ENCODE measurements around the gene LINGO3. TPM values are rescaled to one million over a fixed set of nuclear protein-coding genes. Genes with fewer than 3 reads are reported as not detected.

The LINGO3 gene
- total and polyA plus RNA-seq, 2 of the 8 experiments (the other 6 are each of a cell fraction or from before 2014, with no cell fraction given), result 0.59 TPM; not detected in 1

DNA sequence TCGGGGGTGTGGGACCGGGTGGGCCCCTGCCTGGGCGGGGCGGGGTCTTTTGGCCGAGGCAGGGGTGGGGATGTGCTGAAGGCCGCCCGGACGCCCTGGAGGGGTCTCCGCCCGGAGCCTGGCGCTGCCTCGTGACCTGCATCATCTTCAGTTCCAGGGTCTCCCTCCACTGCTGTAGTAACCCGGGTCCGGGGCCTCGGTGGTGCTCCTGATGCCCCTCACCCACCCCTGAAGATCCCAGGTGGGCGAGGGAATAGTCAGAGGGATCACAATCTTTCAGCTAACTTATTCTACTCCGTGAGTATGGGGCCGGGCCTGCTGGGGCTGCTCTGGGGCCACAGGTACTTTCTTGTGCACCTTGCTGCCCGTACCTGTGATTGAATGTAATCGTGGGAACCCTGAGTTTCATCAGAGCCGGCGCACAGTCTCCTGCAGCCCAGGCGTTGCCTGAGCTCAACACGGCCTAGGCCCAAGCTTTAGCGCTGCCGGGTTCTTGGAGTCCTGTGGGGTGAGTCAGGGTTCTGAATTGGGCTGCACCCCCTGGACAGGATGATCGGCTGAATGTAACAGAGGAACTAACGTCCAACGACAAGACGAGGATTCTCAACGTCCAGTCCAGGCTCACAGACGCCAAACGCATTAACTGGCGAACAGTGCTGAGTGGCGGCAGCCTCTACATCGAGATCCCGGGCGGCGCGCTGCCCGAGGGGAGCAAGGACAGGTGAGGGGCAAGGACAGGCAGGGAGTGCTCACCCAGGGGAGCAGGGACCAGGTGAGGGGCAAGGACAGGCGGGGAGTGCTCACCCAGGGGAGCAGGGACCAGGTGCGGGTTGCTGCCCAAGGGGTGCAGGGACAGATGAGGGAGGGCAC lies 36.5 kb downstream of the LINGO3 start:
- peaks cover 5% of the 10 kb centered on the region; the same call in 1 of the 2 replicates for H3K23me2 ChIP-seq (ENCODE audit: low read depth, low read length)
- H4K5ac ChIP-seq (ENCODE audit: insufficient read length, low read depth, low read length), result no peak overlapping the region
- DNase-seq (ENCODE audit: low read depth in 1 of 2, low spot score in 2 of 2), result no peak
- peaks cover 0 to 18% (median 7%) of the 10 kb centered on the region in 4 experiments; a peak in 5 of 7 replicates for H3K4me1 ChIP-seq (replicated peaks in 1 of 4; ENCODE audit: control insufficient read depth in 3 of 4, insufficient read depth in 4 of 4, low read length in 3 of 4)
- peak overlapping the region; percentile 65 to 73 for H3K4me2 ChIP-seq (ENCODE audit: insufficient read depth in 1 of 2, low read depth in 2 of 2, low read length in 2 of 2)
- H3K14ac ChIP-seq (ENCODE audit: insufficient read length), result no peak overlapping the region
- FAIRE-seq, result no peak
- no peak overlapping the region for H3K23ac ChIP-seq (ENCODE audit: insufficient read length)
- H3K27ac ChIP-seq (ENCODE audit: low read depth, low read length), result no peak overlapping the region
- H2BK15ac ChIP-seq (ENCODE audit: low read length), result no peak overlapping the region
- CTCF ChIA-PET (ENCODE audit: partially characterized antibody), result interaction anchor here (0.6 to 5.3 kb wide), 7 partner anchors 9 to 301 kb away, joined by 3 to 46 read pairs (median 5); partner anchors contain the start of gene TMPRSS9
- H2BK20ac ChIP-seq (ENCODE audit: low read length), result no peak overlapping the region
- no peak overlapping the region for H2BK120ac ChIP-seq (replicated peaks; ENCODE audit: low read depth, low read length)
- no peak overlapping the region for H3K4ac ChIP-seq (replicated peaks; ENCODE audit: insufficient read length, low read depth, low read length)
- no peaks in the 10 kb centered on the region for H3K27me3 ChIP-seq (replicated peaks in 1 of 4; ENCODE audit: control insufficient read depth in 3 of 4, extremely low read depth in 1 of 4, insufficient read depth in 3 of 4, low read length in 3 of 4)
- H4K8ac ChIP-seq (ENCODE audit: extremely low read depth, insufficient read depth, low read length), result no peak overlapping the region; the same call in none of the 2 replicates
- no peaks in the 10 kb centered on the region for H3K9me3 ChIP-seq (ENCODE audit: insufficient read depth in 2 of 2, low read depth in 1 of 2, low read length in 1 of 2)
- H2BK12ac ChIP-seq (ENCODE audit: low read depth, low read length), result no peak overlapping the region
- H4K20me1 ChIP-seq (replicated peaks in 1 of 2; ENCODE audit: control insufficient read depth in 1 of 2, insufficient read depth in 2 of 2, low read length in 2 of 2), result peaks cover 22 to 30% of the 10 kb centered on the region in 2 experiments
- H2AK5ac ChIP-seq (ENCODE audit: low read depth, low read length), result no peak overlapping the region
- H3K36me3 ChIP-seq (ENCODE audit: control insufficient read depth in 2 of 4, insufficient read depth in 4 of 4, low read length in 3 of 4), result peaks cover 3 to 23% (median 9%) of the 10 kb centered on the region in 4 experiments; a peak in 5 of 8 replicates
- H2BK5ac ChIP-seq (ENCODE audit: low read depth, low read length), result peak overlapping the region; percentile 78; the same call in 1 of the 2 replicates
- 65% methylated on average over 35 of the region's 43 CpGs; no CpG with 5 or more reads in 1 of the 2 experiments for WGBS, 2 experiments (ENCODE audit: extremely low coverage in 1 of 2, insufficient coverage in 1 of 2, insufficient read length in 1 of 2, insufficient replicate concordance in 2 of 2, low coverage in 1 of 2, low lambda C conversion rate in 2 of 2, missing lambda C conversion rate in 1 of 2)
- H3K18ac ChIP-seq (ENCODE audit: extremely low read depth, low read length), result no peak overlapping the region; the same call in 1 of the 2 replicates
- peaks cover 20 to 40% of the 10 kb centered on the region in 2 experiments; a peak in 3 of 4 replicates for H3K79me2 ChIP-seq (ENCODE audit: control insufficient read depth in 1 of 2, insufficient read depth in 2 of 2, low read length in 2 of 2)
- peaks cover 3% of the 10 kb centered on the region; the same call in 1 of the 2 replicates for H3K79me1 ChIP-seq (ENCODE audit: low read depth, low read length)
- H2AFZ ChIP-seq (ENCODE audit: low read length), result no peak overlapping the region
- peak overlapping the region; percentile 87 to 100 (median 94) for H3K4me3 ChIP-seq (ENCODE audit: extremely low read depth in 1 of 4, insufficient read depth in 2 of 4, low read depth in 3 of 4, low read length in 4 of 4)
- H4K91ac ChIP-seq (replicated peaks; ENCODE audit: insufficient read length, low read length), result no peak overlapping the region
- peak overlapping the region; percentile 49 to 84 (median 66); a peak in 6 of 7 replicates for H3K9ac ChIP-seq (replicated peaks in 1 of 4; ENCODE audit: extremely low read depth in 1 of 4, low read depth in 3 of 4, low read length in 3 of 4)
- POLR2A ChIA-PET (ENCODE audit: partially characterized antibody), result interaction anchor here (0.6 to 23.4 kb wide), 21 partner anchors 8 to 207 kb away, joined by 3 to 330 read pairs (median 6); partner anchors contain the start of genes AMH, JSRP1, LSM7 and PLEKHJ1
- no peak overlapping the region for H3K56ac ChIP-seq (replicated peaks; ENCODE audit: insufficient read length, low read depth, low read length)
- TF ChIP-seq SUZ12 (IDR thresholded peaks at IDR 0.05; ENCODE audit: low read length) (no peak), TBP (IDR thresholded peaks at IDR 0.05; ENCODE audit: low read depth, low read length) (no peak), POLR2A (IDR thresholded peaks at IDR 0.05; ENCODE audit: control extremely low read depth in 1 of 2, low read depth in 2 of 2, low read length in 2 of 2) (no peak)
